Occipital lobe (tissue), 2 donors: ENCODE results near the gene SLC66A1. TPM values are rescaled to one million over a fixed set of nuclear protein-coding genes. Genes with fewer than 3 reads are reported as not detected.
"Not testable (repeated sequence)": the region's sequence is repeated elsewhere in the genome, so short reads cannot be mapped to it uniquely, and the experiment has no call there.

Source experiments
- DNase-seq: peaks from one replicate; lab custom pipeline; 2025; lab: John Stamatoyannopoulos, UW
- total RNA-seq: library from RNA; depleted of rRNA; stranded (reverse); fragments of >200 nt; gene quantifications from one replicate; pipeline ENCODE4 v1.2.3, GENCODE V29; 2014

SLC66A1 gene
- total RNA-seq, 1 donor from 2014 or later = 18.4 TPM

DNA sequence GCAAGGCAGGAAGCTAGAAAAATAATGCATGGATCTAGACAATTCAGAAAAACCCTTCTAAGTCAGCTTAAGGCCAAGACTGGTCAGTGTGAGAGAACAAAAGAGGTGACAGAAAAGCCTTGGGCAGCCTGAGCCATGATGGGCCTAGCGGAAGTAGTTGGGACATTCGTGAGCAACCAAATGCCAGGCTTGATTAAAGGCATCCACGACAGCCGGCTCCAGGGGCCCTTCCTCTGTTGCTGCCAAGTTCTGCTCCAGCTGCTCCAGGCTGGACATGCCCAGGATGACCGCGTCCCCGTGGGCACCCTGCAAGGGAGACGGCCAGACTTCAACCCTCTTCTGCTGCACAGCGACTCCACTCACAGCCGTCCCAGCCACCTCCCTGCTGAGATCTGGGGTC lies 8.0 kb upstream of the SLC66A1 start:
- not testable (repeated sequence) for DNase-seq

DNA sequence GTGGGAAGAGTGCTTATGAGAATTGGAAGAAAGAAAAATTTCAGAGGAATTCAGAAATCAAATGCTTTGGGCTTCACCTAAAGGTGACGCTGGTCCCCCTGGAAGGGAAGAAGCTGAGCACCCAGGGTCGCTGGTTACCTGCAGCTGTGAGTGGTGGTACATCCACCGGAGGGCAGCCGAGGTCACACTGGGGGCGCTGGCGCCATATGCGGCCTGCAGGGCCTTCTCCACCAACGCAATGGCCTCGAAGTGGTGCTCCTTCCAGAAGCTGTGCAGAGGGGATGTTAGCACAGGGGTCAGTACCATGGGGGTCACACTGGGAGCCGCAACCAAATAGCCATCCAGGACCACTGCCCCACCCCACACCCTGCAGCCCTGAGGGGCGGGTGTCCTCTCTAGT lies 6.2 kb upstream of the SLC66A1 start:
- no peak for DNase-seq

DNA sequence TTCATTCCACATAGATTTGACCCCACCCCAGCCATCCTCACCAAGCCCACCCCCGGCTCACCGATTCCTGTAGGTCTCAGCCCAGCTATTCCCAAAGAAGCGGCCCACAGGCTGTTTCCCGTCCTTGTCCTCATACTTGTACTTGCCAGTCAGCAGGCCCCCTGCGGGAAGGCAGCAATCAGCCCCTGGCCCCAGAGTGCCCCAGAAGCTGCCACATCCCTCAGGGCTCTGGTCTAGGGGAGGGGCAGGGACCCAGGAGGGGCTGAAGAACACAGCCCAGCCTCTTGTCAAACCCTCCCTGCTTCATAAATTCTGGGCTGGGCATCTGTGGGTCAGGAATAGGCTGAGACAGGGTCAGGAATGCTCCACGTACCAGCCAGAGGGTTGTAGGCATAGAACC lies 5.2 kb upstream of the SLC66A1 start:
- DNase-seq = no peak

DNA sequence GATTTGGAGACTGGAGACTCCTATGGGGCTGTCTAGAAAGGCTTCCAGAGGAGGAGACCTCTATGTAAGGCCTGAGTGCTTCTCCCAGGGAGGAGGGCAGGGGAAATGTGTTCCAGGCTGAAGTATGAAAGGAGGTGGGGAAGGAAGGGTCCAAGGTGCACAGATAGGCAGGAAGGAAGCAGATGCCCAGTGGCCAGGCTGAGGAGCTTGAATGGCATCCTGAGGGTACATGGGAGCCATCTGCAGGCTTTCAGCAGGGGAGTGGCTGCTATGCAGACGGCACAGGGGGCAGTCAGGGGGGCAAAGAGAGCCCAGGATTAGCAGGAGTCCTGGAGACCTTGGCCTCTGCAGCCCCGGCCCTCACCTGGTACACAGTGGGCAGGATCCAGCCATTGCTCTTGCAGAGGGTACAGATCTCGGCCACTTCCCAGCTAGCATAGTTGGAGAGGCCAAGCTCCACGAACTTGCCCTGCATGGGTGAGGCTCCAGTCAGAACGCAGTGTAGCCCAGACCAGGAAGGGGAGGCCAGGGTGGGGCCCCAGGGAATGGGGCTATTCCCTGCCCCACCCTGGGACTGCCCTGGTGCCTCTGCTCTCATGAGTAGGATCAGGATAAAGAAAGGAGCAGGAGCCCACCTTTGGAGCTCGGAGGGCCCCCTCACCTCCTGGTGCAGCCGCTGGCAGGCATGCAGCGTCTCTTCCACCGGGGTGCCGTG lies 4.2 kb upstream of the SLC66A1 start:
- no peak for DNase-seq

DNA sequence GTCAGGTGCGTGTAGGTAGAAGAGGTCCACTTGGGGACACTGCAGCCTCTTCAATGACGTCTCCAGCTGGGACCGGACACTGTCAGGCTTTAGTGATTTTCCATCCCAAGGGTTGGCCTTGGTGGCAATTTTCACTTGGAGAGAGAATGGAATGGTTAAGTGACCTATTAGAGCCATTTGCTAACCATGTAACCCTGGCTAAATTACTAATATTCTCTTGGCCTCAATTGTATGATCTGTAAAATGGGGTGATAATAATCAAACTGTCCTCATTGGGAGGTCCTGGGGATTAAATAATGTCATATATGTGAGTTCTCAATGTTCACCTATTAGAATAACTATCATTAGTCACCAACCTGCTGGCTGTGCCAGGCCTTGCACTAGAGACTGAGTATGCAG lies 3.6 kb upstream of the SLC66A1 start:
- no peak for DNase-seq

DNA sequence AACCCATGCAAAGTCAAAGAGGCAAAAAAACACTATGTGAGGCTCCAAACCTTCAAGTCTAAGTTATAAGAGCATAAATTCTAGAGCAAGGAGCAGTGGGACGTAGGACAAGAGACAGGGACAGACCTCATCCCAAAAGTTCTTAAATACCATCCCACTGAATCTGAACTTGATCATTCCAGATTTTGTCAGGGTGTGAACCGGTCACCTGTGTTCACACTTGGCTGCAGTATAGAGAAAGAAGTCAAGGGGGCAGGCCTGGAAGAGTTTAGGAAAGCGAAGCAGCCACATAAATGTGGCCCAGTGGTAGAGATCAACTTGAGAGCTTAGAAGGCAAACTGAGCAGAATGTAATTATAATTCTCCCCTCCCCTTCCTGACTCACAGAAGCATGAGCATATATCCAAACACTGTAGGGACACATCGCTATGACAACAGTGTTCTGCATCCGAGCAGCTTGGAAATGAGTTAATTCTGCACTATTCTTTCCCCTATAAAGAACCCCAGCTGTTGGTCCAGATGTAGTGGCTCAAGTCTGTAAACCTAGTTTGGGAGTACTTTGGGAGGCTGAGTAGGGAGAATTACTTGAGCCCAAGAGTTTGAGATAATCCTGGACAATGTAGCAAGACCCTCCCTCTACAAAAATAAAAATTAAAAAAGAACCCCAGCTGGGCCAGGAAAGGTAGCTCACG lies 2.9 kb upstream of the SLC66A1 start:
- no peak for DNase-seq

DNA sequence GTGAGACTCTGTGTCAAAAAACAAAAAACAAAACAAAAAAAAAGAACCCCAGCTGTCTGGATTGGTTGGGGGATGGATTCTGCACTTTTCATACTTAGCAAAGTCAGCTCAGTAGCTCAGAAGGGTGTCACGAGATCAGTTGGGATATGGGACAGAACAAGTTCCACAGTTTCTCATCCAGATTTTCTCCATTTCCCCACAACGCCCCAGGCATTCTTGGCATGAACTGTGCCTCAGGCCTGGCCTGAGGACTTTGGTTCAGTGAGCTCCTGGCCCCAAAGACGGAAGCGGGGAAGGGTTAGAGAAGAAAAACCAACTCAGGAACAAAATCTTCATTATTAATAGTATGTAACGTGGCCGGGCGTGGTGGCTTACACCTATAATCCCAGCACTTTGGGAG lies 2.1 kb upstream of the SLC66A1 start:
- no peak for DNase-seq

DNA sequence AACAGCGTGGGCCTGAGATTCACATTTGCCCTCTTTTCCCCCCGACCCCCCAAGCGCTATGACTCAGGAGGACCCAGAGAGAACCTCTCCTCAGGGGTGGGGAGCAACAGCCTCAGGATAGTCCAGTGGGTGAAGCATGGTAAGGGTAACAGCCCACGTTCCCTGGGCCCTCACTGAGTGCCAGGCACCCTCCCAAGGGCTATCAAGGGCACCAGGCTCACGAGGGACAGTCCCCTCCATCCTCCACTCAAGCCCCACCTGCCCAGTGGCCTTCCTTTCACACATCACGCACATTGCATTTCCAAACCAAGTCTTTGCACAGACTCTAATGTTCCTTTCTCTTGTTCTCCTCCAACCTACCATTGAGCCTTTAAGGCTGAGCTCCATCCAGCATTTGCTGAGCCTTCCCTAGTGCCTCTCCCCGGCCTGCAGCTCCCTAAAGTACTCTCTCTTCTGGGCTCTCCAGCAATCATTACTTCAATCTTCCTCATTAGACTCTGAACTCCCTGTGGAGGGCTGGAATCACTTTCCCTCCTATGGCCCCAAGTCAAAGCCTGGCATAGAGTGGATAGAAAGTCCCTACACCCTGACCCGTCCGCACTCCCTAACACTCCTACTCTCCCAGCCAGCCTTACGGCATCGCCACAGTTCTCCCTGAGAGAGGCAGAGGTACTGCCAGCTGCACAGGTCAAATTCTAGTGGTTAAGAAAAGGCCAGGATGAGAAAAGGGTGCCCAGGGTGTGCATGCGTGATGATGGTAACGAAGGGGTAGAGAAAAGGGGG lies 1.2 kb upstream of the SLC66A1 start:
- DNase-seq = no peak

DNA sequence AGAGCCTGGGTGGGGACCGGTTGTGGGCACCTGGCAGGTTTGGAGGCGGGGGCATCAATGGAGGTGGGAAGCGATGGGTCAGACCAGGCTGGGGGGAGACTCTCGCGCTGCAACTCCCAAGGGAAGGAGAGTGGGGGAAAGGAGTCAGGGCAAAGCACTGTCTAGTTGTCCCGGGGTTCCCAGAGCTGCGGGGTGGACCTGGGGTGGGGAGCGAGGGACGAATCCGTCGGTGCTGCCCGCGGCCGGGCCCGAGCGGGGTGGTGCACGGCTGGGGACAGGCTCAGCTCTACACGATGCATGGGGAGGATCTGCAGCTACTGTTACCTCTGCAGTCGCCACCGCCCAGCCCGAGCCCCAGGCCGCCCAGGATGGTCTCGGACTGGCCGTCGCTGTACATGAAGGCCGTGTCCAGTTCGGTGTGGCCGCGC lies 609 bp upstream of the SLC66A1 start:
- no peak for DNase-seq

DNA sequence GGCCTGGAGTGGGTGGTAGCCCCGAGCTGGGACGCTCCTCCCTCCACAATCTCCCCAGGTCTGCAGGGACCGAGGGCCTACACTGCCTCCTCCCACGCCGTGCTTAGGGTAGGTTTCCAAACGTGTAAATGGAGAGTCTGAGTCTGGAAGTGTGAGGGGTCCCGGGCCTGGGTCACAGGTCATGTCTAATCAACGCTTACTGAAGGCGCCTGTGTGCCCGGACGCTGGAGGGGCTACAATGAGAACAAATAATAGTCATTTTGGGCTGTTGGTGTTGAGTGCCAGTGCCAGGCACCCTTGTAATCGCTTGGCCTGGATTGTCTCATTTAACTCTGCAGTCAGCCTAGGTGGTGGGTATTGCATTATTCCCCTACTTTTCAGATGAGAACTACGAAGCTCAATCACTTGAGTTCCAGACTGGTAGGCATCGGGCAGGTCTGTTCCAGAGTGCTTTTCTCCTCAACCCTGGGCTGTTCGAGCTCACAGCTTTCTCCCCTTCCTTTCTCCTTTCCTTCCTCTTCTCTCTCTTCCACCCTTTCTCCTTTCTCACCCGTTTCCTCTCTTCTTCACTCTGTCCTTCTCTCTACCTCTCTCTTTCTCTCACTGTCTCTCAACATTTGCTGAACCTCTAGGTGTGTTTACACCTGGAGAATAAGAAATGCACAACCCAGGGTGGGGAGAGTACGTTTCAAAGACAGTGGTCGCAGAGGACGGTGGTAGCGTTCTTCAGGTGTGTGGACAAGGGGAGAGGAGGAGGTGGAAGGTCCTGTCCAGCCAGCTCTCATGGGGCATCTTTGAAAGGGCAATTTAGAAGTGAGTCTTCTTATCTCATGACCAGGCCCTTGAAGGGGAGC lies 883 bp downstream of the SLC66A1 start:
- no peak for DNase-seq

DNA sequence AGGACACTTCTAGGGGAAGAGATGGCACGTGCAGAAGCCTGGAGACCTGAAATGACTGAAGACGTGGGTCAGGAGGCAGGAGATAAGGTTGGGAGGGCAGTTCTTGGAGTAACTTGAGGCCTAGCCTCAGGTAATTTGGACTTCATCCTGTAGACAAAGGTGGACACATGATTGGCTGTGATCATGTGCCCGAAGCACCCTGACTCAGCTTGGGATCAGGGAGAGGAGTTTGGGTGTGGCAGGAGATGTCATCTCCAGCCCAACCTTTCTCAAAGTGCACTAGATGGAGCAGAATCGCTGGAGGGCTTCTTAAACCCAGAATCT lies 1.5 kb downstream of the SLC66A1 start:
- DNase-seq = no peak

DNA sequence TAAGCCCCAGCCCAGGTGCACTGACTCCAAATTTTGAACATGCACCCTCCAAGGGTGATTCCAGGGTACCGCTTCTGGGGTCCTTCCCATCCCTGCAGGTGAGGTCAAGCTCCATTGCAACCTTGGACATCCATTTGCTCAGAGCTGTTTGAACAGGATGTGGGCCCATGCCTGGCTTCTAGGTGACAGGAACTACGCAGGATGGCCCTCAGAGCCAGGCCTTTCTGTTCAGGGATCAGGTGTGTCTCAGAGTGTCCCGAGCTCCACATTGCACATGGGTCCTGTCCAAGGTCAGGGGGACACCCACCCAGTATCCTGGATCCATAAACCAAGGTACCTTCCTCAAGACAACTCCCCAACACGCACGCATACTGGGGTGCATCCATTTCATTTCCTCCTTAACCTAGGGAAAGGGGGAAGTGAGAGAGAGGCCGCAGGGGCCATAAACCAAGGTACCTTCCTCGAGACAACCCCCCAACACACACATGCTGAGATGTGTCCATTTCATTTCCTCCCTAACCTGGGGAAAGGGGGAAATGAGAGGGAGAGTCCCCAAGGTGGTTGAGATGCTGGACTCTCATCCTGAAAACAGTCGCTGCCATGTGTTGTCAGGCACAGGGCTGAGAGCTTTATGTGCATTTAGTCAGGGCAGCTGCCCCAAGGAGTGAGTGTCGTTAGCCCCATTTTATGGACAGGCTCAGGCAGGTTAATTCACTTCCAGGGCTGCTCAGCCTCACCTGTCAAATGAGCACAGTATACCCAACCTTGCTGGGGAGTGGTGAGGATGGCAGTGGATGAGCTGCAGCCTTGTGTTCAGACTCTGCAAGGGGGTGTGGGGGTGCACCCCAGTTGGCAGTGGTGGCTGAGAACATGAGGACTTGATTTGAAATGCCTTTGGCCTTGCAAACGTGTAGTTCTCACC lies 2.1 kb downstream of the SLC66A1 start:
- no peak for DNase-seq

DNA sequence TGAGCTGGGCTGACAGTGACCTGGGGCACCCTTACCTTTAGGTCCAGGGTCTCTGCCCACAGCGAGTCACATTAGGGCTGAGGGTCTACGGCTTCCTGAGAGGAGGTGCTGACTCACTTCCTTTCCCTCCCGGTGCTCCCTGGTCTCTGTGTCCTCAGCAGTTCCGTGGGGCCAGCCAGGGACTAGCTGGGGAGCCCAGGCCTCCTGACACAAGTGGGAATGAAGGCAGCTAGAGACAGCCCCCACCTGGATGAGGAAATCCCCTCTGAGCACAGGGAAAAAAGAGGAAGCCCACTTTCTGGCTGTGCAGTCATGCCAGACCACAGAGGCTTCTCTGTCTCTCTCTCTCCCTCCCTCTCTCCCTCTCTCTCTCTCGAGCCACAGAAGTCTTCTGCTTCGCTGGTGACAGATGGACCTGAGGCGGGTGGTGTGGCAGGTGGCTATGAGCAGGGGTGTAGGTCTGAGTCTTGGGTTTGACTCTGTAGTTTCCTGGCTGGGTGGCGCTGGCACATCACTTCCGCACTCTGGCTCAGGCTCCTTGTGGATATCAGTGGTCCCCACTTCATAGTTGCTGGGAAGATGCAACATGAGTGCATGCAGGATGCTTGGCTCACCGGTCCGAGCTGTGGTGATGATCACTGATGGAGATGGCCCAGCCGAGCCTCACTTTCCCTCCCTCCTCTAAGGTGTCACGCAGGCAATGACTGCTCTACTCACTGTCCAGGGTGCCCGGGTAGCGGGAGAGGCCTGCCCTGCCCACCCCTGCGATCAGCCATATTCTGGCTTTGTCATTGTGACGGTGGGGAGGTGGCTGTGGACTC lies 3.5 kb downstream of the SLC66A1 start:
- DNase-seq = no peak

DNA sequence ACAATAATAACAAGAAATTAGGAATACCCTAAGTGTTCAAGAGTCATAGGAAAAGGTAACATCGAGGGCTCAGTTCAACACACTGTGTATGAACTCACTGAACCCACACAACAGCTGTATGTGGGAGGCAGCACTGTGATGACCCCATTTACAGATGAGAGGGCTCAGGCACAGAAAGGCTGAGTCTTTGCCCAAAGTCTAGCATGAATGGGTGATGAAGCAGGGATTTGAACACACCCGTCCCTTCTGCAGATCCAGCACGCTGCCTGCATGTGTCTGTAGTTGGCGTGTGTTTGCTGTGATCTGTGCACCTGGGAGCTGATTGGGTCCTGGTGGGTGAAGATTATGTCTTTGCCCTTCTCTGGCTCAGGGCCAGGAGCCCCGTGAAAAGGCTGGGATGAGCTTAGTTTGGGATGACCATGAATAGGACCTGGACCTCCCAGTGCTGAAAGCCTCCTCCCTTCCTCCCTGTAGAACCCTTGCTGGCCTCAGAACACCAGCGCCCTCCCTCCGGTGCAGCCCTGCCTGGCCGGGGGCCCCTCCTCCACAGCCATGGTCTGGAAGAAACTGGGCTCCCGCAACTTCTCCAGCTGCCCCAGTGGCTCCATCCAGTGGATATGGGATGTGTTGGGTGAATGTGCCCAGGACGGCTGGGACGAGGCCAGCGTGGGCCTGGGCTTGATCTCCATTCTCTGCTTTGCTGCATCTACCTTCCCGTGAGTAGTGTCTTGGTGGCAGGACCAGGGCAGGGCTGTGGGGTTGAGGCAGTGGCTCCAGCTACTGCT lies 5.2 kb downstream of the SLC66A1 start:
- DNase-seq = no peak

DNA sequence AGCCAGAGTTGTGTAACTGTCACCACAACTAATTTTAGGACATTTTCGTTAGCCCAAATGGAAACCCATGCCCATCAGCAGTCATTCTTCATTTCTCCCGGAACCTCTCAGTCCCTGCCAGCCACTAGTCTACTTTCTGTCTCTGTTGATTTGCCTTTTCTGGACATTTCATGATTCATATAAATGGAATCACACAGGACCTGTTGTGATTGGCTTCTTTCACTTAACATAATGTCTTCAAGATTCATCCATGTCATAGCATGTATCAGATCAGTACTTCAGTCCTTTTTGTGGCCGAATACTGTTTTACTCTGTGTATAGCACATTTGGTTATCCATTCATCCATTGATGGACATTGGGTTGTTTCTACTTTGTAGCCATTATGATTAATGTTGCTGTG lies 7.1 kb downstream of the SLC66A1 start:
- no peak for DNase-seq

DNA sequence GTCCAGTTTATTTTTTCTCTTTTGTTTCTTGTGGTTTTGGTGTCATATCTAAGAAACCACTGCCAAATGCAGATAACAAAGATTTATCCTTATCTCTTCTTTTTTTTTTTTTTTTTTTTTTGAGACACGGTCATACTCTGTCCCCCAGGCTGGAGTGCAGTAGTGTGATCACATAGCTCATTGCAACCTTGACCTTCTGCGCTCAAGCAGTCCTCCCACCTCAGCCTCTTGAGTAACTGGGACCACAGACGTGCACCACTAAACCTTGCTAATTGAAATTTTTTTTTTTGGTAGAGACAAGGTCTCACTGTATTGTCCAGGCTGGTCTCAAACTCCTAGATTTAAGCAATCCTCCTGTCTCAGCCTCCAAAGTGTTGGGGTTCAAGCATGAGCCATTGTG lies 8.9 kb downstream of the SLC66A1 start:
- no peak for DNase-seq

DNA sequence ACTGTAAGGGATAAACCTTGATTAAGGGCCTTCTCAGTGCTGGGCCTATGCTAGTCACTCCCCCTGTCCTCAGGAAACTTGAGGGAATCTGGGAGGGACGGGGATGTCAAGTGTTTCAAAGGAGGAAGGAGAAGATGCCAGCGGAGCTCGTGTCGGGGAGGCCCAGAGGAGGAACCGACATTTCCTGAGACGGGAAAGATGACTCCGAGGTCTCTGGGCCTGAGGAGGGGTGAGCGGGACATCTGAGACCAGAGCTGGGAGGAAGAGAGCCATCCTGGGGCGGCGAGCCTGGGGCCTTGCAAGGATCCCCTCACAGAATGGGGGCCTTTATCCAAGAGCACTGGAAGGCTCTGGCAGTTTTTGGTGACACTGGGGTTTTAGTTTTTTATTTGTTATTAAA lies 10.4 kb downstream of the SLC66A1 start:
- DNase-seq = no peak

DNA sequence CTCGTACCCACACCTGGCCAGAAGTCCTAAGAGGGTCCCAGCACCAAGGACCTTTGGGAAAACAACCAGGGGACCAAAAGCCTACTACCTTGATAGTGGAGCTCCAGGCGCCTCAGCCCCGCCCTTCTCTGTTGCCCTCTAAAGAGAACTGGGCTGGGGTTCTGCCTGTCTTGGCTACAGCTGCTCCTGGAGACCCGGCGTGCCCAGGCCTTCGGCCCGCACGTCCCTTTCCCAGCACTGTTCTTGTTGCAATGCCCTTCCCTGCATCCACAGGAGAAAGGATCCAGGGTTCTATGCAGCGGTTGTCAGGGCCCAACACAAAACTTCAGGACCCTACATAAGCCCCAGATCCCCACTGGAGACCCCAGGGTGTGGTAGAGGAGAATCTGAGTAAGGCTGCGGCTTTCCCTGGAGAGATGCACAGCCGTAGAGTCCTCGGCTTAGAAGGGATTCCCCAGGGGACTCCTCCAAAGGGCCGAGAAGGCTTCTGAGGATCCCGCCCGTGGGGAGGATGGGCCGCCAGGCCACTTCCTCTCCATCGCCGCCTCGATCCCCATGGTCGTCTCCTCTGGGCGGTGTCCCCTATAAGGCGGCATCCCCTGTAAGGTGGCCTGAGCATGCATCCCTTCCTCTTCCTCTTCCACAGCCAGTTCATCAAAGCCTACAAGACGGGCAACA lies 12.0 kb downstream of the SLC66A1 start:
- no peak for DNase-seq

DNA sequence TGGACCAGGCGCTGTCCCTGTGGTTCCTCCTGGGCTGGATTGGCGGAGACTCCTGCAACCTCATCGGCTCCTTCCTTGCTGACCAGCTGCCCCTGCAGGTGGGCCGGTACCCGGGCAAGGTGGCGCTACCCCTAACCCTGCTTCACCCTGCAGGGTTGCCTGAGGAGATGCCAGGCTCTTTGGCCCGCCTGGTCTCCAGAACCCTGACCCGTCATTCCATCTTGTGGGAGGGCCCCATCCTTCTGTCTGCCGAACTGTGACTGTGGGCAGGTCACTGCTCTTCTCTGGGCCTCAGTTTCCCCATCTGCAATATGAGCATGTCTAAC lies 12.5 kb downstream of the SLC66A1 start:
- DNase-seq = no peak
